Endothelial cell of umbilical vein (primary cell): ENCODE data around the gene KLF15. TPM values are rescaled to one million over a fixed set of nuclear protein-coding genes. Genes with fewer than 3 reads are reported as not detected.

Source experiments
- BruUV-seq: library from RNA; stranded (reverse); fragments of 400-500 nt; replicated peaks from 2 replicates; lab custom pipeline; 2021; lab: Mats Ljungman, UMichigan
- CTCF ChIA-PET: fragments of 300-600, 350-600 bp; sonication (Branson Sonifier 250); formaldehyde crosslinking; loops from one replicate; lab custom pipeline; 2021; ENCODE audit warnings: antibody characterized with exemption, inconsistent platforms; lab: Charles Lee
- POLR2A ChIA-PET: fragments of 300-600, 350-600 bp; sonication (Branson Sonifier 250); formaldehyde crosslinking; loops from one replicate; lab custom pipeline; 2021; ENCODE audit warnings: antibody characterized with exemption, inconsistent platforms; lab: Charles Lee
- DNase-seq: peaks from one replicate; pipeline ENCODE4 v3.0.0-alpha.2; 2011; ENCODE audit warnings: low read depth, low spot score
- FAIRE-seq: peaks from 2 replicates; lab custom pipeline; 2011; peaks lifted over from hg19 to GRCh38; lab: Jason Lieb, UNC
- H2AFZ ChIP-seq: 2 replicates; pipeline ENCODE4 v1.6.0; 2012; ENCODE audit warnings: low read depth, low read length, control low read depth, inconsistent platforms
- H3K27ac ChIP-seq: 2 replicates; pipeline ENCODE4 v1.5.1; 2011; ENCODE audit warnings: low read depth, mild to moderate bottlenecking, control low read depth, low read length, moderate library complexity; ENCODE audit not compliant: insufficient read depth
- H3K27me3 ChIP-seq, 2 experiments: 2 replicates each; pipeline versions ENCODE4 v1.6.0 to v1.6.1; 2011; ENCODE audit warnings: low read length in 2 of 2, mixed read lengths in 1 of 2; ENCODE audit not compliant: control insufficient read depth in 2 of 2, insufficient read depth in 2 of 2
- H3K36me3 ChIP-seq, 2 experiments: 2 replicates in 1 of 2; 3 replicates in 1 of 2; pipeline ENCODE4 v1.5.1; 2011; ENCODE audit warnings: low read length in 2 of 2, mild to moderate bottlenecking in 1 of 2, moderate library complexity in 1 of 2; ENCODE audit not compliant: control insufficient read depth in 2 of 2, insufficient read depth in 2 of 2; ENCODE audit errors: extremely low read depth in 1 of 2
- H3K4me1 ChIP-seq: 3 replicates; pipeline ENCODE4 v1.5.1; 2011; ENCODE audit warnings: mild to moderate bottlenecking, low read length; ENCODE audit not compliant: control insufficient read depth, insufficient read depth; ENCODE audit errors: extremely low read depth
- H3K4me2 ChIP-seq: 2 replicates; pipeline ENCODE4 v1.6.1; 2011; ENCODE audit warnings: low read length, control low read depth, mixed read lengths; ENCODE audit not compliant: insufficient read depth
- H3K4me3 ChIP-seq, 3 experiments: fragments of 200-600 bp in 1 of 3; sonication (generic), shearing (Covaris generic) in 1 of 3; replicated peaks in 1 of 3; 2 replicates each; pipeline ENCODE4 v1.5.1; 2011 to 2016; ENCODE audit warnings: control low read depth in 3 of 3, low read length in 3 of 3, mild to moderate bottlenecking in 2 of 3, inconsistent platforms in 1 of 3, low read depth in 1 of 3, moderate library complexity in 1 of 3; ENCODE audit not compliant: insufficient read depth in 1 of 3
- H3K79me2 ChIP-seq: 2 replicates; pipeline ENCODE4 v1.6.0; 2012; ENCODE audit warnings: low read length, inconsistent platforms; ENCODE audit not compliant: control insufficient read depth, insufficient read depth
- H3K9ac ChIP-seq: replicated peaks from 2 replicates; pipeline ENCODE3; 2011; ENCODE audit warnings: low read length, control low read depth; ENCODE audit not compliant: insufficient read depth; ENCODE audit errors: extremely low read depth
- H3K9me1 ChIP-seq: replicated peaks from 3 replicates; pipeline ENCODE4 v1.6.0; 2011; ENCODE audit warnings: mild to moderate bottlenecking, low read length; ENCODE audit not compliant: control insufficient read depth, insufficient read depth; ENCODE audit errors: extremely low read depth
- H3K9me3 ChIP-seq: replicated peaks from 2 replicates; pipeline ENCODE4 v1.5.1; 2012; ENCODE audit warnings: low read length, inconsistent platforms; ENCODE audit not compliant: control insufficient read depth, insufficient read depth
- H4K20me1 ChIP-seq: replicated peaks from 2 replicates; pipeline ENCODE3; 2011; ENCODE audit warnings: mild to moderate bottlenecking, low read length; ENCODE audit not compliant: control insufficient read depth, insufficient read depth; ENCODE audit errors: extremely low read depth
- CTCF ChIP-seq, 2 donors: IDR thresholded peaks; 1 replicate in 1 of 2; 2 replicates in 1 of 2; pipeline ENCODE4 v1.5.1; 2011; ENCODE audit warnings: low read length in 2 of 2, mild to moderate bottlenecking in 2 of 2, moderate library complexity in 2 of 2, control low read depth in 1 of 2, inconsistent platforms in 1 of 2, low read depth in 1 of 2; ENCODE audit not compliant: insufficient read depth in 1 of 2; ENCODE audit errors: extremely low read depth in 1 of 2
- EZH2 ChIP-seq: IDR thresholded peaks from 2 replicates; pipeline ENCODE4 v1.6.1; 2012; ENCODE audit warnings: borderline replicate concordance, low read depth, mild to moderate bottlenecking, moderate library complexity, low read length, inconsistent platforms; ENCODE audit not compliant: severe bottlenecking
- FOS ChIP-seq: IDR thresholded peaks from 2 replicates; pipeline ENCODE4 v1.6.1; 2011; ENCODE audit warnings: mild to moderate bottlenecking, low read length, moderate library complexity, borderline replicate concordance; ENCODE audit not compliant: insufficient read depth
- GATA2 ChIP-seq: IDR thresholded peaks from 2 replicates; pipeline ENCODE4 v1.7.0; 2011; ENCODE audit warnings: low read depth, mild to moderate bottlenecking, moderate library complexity, mixed read lengths, low read length; ENCODE audit not compliant: insufficient read length, insufficient read depth
- JUN ChIP-seq: IDR thresholded peaks from 2 replicates; pipeline ENCODE4 v1.6.1; 2011; ENCODE audit warnings: borderline replicate concordance, low read depth; ENCODE audit not compliant: insufficient read length, insufficient read depth
- MAX ChIP-seq: IDR thresholded peaks from 2 replicates; pipeline ENCODE4 v1.6.1; 2011; ENCODE audit not compliant: insufficient read depth, insufficient read length
- MYC ChIP-seq: IDR thresholded peaks from one replicate; pipeline ENCODE4 v1.6.1; 2011; ENCODE audit warnings: mild to moderate bottlenecking, low read depth, low read length
- POLR2A ChIP-seq: IDR thresholded peaks from 2 replicates; pipeline ENCODE4 v1.6.1; 2012; ENCODE audit warnings: low read depth, mild to moderate bottlenecking, control low read depth, low read length
- POLR2AphosphoS5 ChIP-seq: IDR thresholded peaks from 2 replicates; pipeline ENCODE4 v1.6.1; 2012; ENCODE audit warnings: low read depth, mild to moderate bottlenecking, control low read depth, low read length, moderate library complexity; ENCODE audit not compliant: insufficient read depth
- dilution Hi-C: fragments of 300-500 bp; cut with MboI; formaldehyde crosslinking; loops from one replicate; pipeline ENCODE4 v1.15.0; 2019; ENCODE audit warnings: low sequenced_read_pairs; ENCODE audit not compliant: extremely low pct_ligation_motif_present
- intact Hi-C: fragments of 100-400 bp; cut with micrococcal nuclease; formaldehyde crosslinking; loops from one replicate; pipeline ENCODE4 v1.10.0; 2022
- polyA plus RNA-seq, 4 experiments: library from polyadenylated mRNA; depleted of rRNA in 3 of 4; stranded (reverse) in 3 of 4; unstranded in 1 of 4; fragments of >200 nt; gene quantifications; 2 replicates each; pipeline versions ENCODE4 v1.2.1 to v1.2.3, GENCODE V29; 2011 to 2012; ENCODE audit warnings: missing spikeins in 1 of 4
- total RNA-seq: library from RNA; stranded (reverse); gene quantifications from 2 replicates; pipeline ENCODE4 v1.2.3, GENCODE V29; 2021

The KLF15 gene
- total and polyA plus RNA-seq, 2 donors (not counting 3 experiments of a cell fraction or from before 2014, with no cell fraction given): 2.2 to 3.0 TPM

GRCh38 chr3:126401611-126402160 lies 44.5 kb upstream of the KLF15 start:
- H3K9me3 ChIP-seq: no peaks in the 10 kb centered on the region
- FAIRE-seq (no peak), DNase-seq (no peak)
- H3K27me3 ChIP-seq: no peaks in the 10 kb centered on the region
- POLR2A ChIA-PET: no interaction called here
- no peaks in the 10 kb centered on the region for H3K4me1 ChIP-seq
- dilution Hi-C loops: no loop called here
- no peak overlapping the region for H3K4me2 ChIP-seq
- H3K27ac ChIP-seq: no peak overlapping the region
- H2AFZ ChIP-seq: no peak overlapping the region
- CTCF ChIA-PET: no interaction called here
- H3K9ac ChIP-seq: no peak overlapping the region
- no peaks in the 10 kb centered on the region for H4K20me1 ChIP-seq
- TF ChIP-seq EZH2 (no peak), POLR2A (no peak), FOS (no peak), CTCF (IDR thresholded peaks at IDR 0.05; ENCODE audit: extremely low read depth in 1 of 2, insufficient read depth in 1 of 2, low read depth in 1 of 2, low read length in 2 of 2) (no peak)
- H3K79me2 ChIP-seq: no peaks in the 10 kb centered on the region
- no peaks in the 10 kb centered on the region for H3K9me1 ChIP-seq
- intact Hi-C loops: no loop called here
- no peak overlapping the region for H3K4me3 ChIP-seq
- H3K36me3 ChIP-seq: no peaks in the 10 kb centered on the region
- BruUV-seq: no TSS peak

GRCh38 chr3:126399756-126400155 lies 42.5 kb upstream of the KLF15 start:
- no peaks in the 10 kb centered on the region for H3K36me3 ChIP-seq

More at GRCh38 chr3:126399756-126400155, 42.5 kb upstream of the KLF15 start:
- no TSS peak for BruUV-seq
- H3K9me3 ChIP-seq: no peaks in the 10 kb centered on the region
- dilution Hi-C loops (no loop called here), intact Hi-C loops (no loop called here)
- peaks cover 2 to 13% of the 10 kb centered on the region in 2 experiments for H3K27me3 ChIP-seq
- no peak for TF ChIP-seq JUN
- no peak for TF ChIP-seq CTCF (IDR thresholded peaks at IDR 0.05; ENCODE audit: extremely low read depth in 1 of 2, insufficient read depth in 1 of 2, low read depth in 1 of 2, low read length in 2 of 2)
- no peak for TF ChIP-seq MYC
- TF ChIP-seq GATA2: no peak
- no peak for TF ChIP-seq POLR2A
- TF ChIP-seq POLR2AphosphoS5: no peak
- TF ChIP-seq FOS: no peak
- no peak for TF ChIP-seq EZH2
- TF ChIP-seq MAX: no peak
- H4K20me1 ChIP-seq: no peaks in the 10 kb centered on the region
- H3K4me3 ChIP-seq: no peak overlapping the region
- no peak overlapping the region for H3K9ac ChIP-seq
- H3K27ac ChIP-seq: no peak overlapping the region
- H3K9me1 ChIP-seq: no peaks in the 10 kb centered on the region
- H2AFZ ChIP-seq: no peak overlapping the region
- no peaks in the 10 kb centered on the region for H3K79me2 ChIP-seq
- FAIRE-seq (no peak), DNase-seq (no peak)
- ChIA-PET CTCF (no interaction called here), POLR2A (no interaction called here)
- no peak overlapping the region for H3K4me2 ChIP-seq
- H3K4me1 ChIP-seq: no peaks in the 10 kb centered on the region
